Measurements from ENCODE around the gene RANBP10. TPM values are rescaled to one million over a fixed set of nuclear protein-coding genes. Genes with fewer than 3 reads are reported as not detected.
A peak's percentile ranks its signal among the peaks of the same experiment; 100 is the strongest.
"Not testable (repeated sequence)": the region's sequence is repeated elsewhere in the genome, so short reads cannot be mapped to it uniquely, and the experiment has no call there.

RANBP10 gene
- total RNA-seq, 1 experiment from 2014 or later: 15.6 TPM

- H3K27me3 Mint-ChIP-seq (ENCODE audit: low read depth): peaks cover 3% of the 10 kb centered on the region
- H4K5ac ChIP-seq (ENCODE audit: insufficient read length, low read depth, low read length): no peak overlapping the region
- H3K56ac ChIP-seq (ENCODE audit: insufficient read length, low read depth, low read length): no peak overlapping the region
- no peaks in the 10 kb centered on the region for H3K79me1 ChIP-seq (ENCODE audit: insufficient read depth, low read depth, low read length, poor library complexity, severe bottlenecking)
- no peak overlapping the region for H2AK5ac ChIP-seq (ENCODE audit: insufficient read length, low read length)
- peak overlapping the region in 1 of 3 experiments; percentile 6; a peak in 1 of 7 replicates for H3K27ac Mint-ChIP-seq
- H3K14ac ChIP-seq (ENCODE audit: insufficient read depth, low read length): no peak overlapping the region
- H2BK5ac ChIP-seq (ENCODE audit: insufficient read length, low read length): no peak overlapping the region
- no peak overlapping the region for H3K18ac ChIP-seq (ENCODE audit: insufficient read length, low read depth, low read length)
- H2BK120ac ChIP-seq (ENCODE audit: low read depth, low read length, poor library complexity, severe bottlenecking): no peak overlapping the region
- no peak overlapping the region for H3T11ph ChIP-seq (ENCODE audit: low read length)
- WGBS (ENCODE audit: extremely low coverage, insufficient read length, low lambda C conversion rate): no CpG with 5 or more reads among the region's 2 CpGs
- no peaks in the 10 kb centered on the region; the same call in 1 of the 2 replicates for H3K4me1 ChIP-seq (ENCODE audit: insufficient read depth, low read length)
- TF ChIP-seq CTCF (conservative IDR thresholded peaks at IDR 0.05): no peak
- H3K4ac ChIP-seq (ENCODE audit: low read depth, low read length): no peak overlapping the region
- no peak overlapping the region for H2BK12ac ChIP-seq (ENCODE audit: insufficient read length, low read depth, low read length)
- H2BK20ac ChIP-seq (ENCODE audit: low read depth, low read length, poor library complexity, severe bottlenecking): no peak overlapping the region
- no peak for DNase-seq
- no peaks in the 10 kb centered on the region for H3K79me2 ChIP-seq (ENCODE audit: insufficient read depth, low read length)
- peaks cover 10 to 16% of the 10 kb centered on the region in 2 experiments for H3K4me1 Mint-ChIP-seq
- H3K9me3 Mint-ChIP-seq: no peaks in the 10 kb centered on the region
- H2BK15ac ChIP-seq (ENCODE audit: low read depth, low read length): no peak overlapping the region
- H3K23ac ChIP-seq (ENCODE audit: insufficient read length, low read depth, low read length): no peak overlapping the region
- H3K4me3 Mint-ChIP-seq: no peak overlapping the region
- no peak overlapping the region for H3K27ac ChIP-seq (ENCODE audit: insufficient read length, low read depth, low read length)
- no peak overlapping the region for H4K91ac ChIP-seq (ENCODE audit: insufficient read length, low read depth, low read length)
- H4K20me1 ChIP-seq (ENCODE audit: control insufficient read depth, insufficient read depth, insufficient read length): no peaks in the 10 kb centered on the region
- peaks cover 5% of the 10 kb centered on the region for H3K23me2 ChIP-seq (ENCODE audit: insufficient read length, low read depth, low read length, poor library complexity, severe bottlenecking)
- no peaks in the 10 kb centered on the region for H3K27me3 ChIP-seq (ENCODE audit: insufficient read depth, low read length)
- no peak overlapping the region for H3K4me2 ChIP-seq (ENCODE audit: insufficient read depth, insufficient read length, low read length)
- H2AFZ ChIP-seq (ENCODE audit: low read length): no peak overlapping the region
- H4K8ac ChIP-seq (replicated peaks; ENCODE audit: insufficient read length, low read depth, low read length): no peak overlapping the region
- H3K36me3 Mint-ChIP-seq (ENCODE audit: insufficient read depth in 1 of 3, low read depth in 3 of 3): no peaks in the 10 kb centered on the region; a peak in 1 of 7 replicates
- no peaks in the 10 kb centered on the region for H3K9me3 ChIP-seq (ENCODE audit: control insufficient read depth, low read depth, low read length)
- no peak overlapping the region for H3K9ac ChIP-seq (ENCODE audit: extremely low read depth, insufficient read length, low read length)
These were observed 31.5 kb upstream of the RANBP10 start for GRCh38 chr16:67837811-67838210.

- H3K4me1 ChIP-seq (ENCODE audit: insufficient read depth, low read length); H3K18ac ChIP-seq (ENCODE audit: insufficient read length, low read depth, low read length); H2BK12ac ChIP-seq (ENCODE audit: insufficient read length, low read depth, low read length); H3K79me1 ChIP-seq (ENCODE audit: insufficient read depth, low read depth, low read length, poor library complexity, severe bottlenecking); H3T11ph ChIP-seq (ENCODE audit: low read length); H3K56ac ChIP-seq (ENCODE audit: insufficient read length, low read depth, low read length); H2BK15ac ChIP-seq (ENCODE audit: low read depth, low read length); H2BK20ac ChIP-seq (ENCODE audit: low read depth, low read length, poor library complexity, severe bottlenecking); DNase-seq; H3K23ac ChIP-seq (ENCODE audit: insufficient read length, low read depth, low read length); H3K27ac ChIP-seq (ENCODE audit: insufficient read length, low read depth, low read length); H2AFZ ChIP-seq (ENCODE audit: low read length); H3K9ac ChIP-seq (ENCODE audit: extremely low read depth, insufficient read length, low read length); H4K91ac ChIP-seq (ENCODE audit: insufficient read length, low read depth, low read length); H3K27me3 Mint-ChIP-seq (ENCODE audit: low read depth); H2BK5ac ChIP-seq (ENCODE audit: insufficient read length, low read length); H3K4me3 Mint-ChIP-seq; H4K20me1 ChIP-seq (ENCODE audit: control insufficient read depth, insufficient read depth, insufficient read length); H3K14ac ChIP-seq (ENCODE audit: insufficient read depth, low read length); H3K27me3 ChIP-seq (ENCODE audit: insufficient read depth, low read length); H3K9me3 ChIP-seq (ENCODE audit: control insufficient read depth, low read depth, low read length); H3K79me2 ChIP-seq (ENCODE audit: insufficient read depth, low read length); H2BK120ac ChIP-seq (ENCODE audit: low read depth, low read length, poor library complexity, severe bottlenecking); H2AK5ac ChIP-seq (ENCODE audit: insufficient read length, low read length); H3K9me3 Mint-ChIP-seq; H3K23me2 ChIP-seq (ENCODE audit: insufficient read length, low read depth, low read length, poor library complexity, severe bottlenecking); H4K5ac ChIP-seq (ENCODE audit: insufficient read length, low read depth, low read length); H3K4ac ChIP-seq (ENCODE audit: low read depth, low read length); H3K27ac Mint-ChIP-seq; H3K36me3 Mint-ChIP-seq (ENCODE audit: insufficient read depth in 1 of 3, low read depth in 3 of 3); H4K8ac ChIP-seq (replicated peaks; ENCODE audit: insufficient read length, low read depth, low read length); H3K4me2 ChIP-seq (ENCODE audit: insufficient read depth, insufficient read length, low read length): not testable (repeated sequence)
- H3K4me1 Mint-ChIP-seq: peaks cover 14 to 20% of the 10 kb centered on the region in 2 experiments
- WGBS (ENCODE audit: extremely low coverage, insufficient read length, low lambda C conversion rate): no CpG with 5 or more reads among the region's 10 CpGs
These were observed 30.8 kb upstream of the RANBP10 start for GRCh38 chr16:67837190-67837589.
